WTC11 (cell line): ENCODE results near the gene TGFBRAP1. TPM values are rescaled to one million over a fixed set of nuclear protein-coding genes. Genes with fewer than 3 reads are reported as not detected.

ENCODE experiments used
- ATAC-seq: fragments of 200-7000 bp; cut with Tn5 transposase; 2 replicates; pipeline ENCODE4 v1.10.0; 2021; ENCODE audit warnings: mild to moderate bottlenecking, moderate library complexity
- CTCF ChIA-PET: fragments of 300-600 bp; sonication (Branson Sonifier 250); formaldehyde crosslinking; loops from one replicate; lab custom pipeline; 2021; ENCODE audit warnings: antibody characterized with exemption; lab: Charles Lee
- POLR2A ChIA-PET: fragments of 350-600 bp; sonication (Branson Sonifier 250); formaldehyde crosslinking; loops from one replicate; lab custom pipeline; 2021; ENCODE audit warnings: antibody characterized with exemption; lab: Charles Lee
- DNase-seq: peaks from one replicate; pipeline ENCODE4 v3.0.0; 2021; ENCODE audit warnings: low spot score
- H3K27ac Mint-ChIP-seq: 2 replicates; pipeline ENCODE4 v1.8.0; 2021; ENCODE audit warnings: mixed read lengths
- H3K27me3 Mint-ChIP-seq: 2 replicates; pipeline ENCODE4 v1.8.0; 2021; ENCODE audit warnings: low read depth, mild to moderate bottlenecking, moderate library complexity, mixed read lengths
- H3K36me3 Mint-ChIP-seq: 2 replicates; pipeline ENCODE4 v1.8.0; 2021; ENCODE audit warnings: mixed read lengths
- H3K4me1 Mint-ChIP-seq: 2 replicates; pipeline ENCODE4 v1.8.0; 2022; ENCODE audit warnings: mixed read lengths
- H3K4me3 Mint-ChIP-seq: 2 replicates; pipeline ENCODE4 v1.8.0; 2021; ENCODE audit warnings: mild to moderate bottlenecking, moderate library complexity, mixed read lengths
- H3K9me3 Mint-ChIP-seq: 2 replicates; pipeline ENCODE4 v1.8.0; 2021; ENCODE audit warnings: mixed read lengths
- AFF4 ChIP-seq: sonication (generic); formaldehyde crosslinking; IDR thresholded peaks from 2 replicates; pipeline ENCODE4 v1.8.1; 2023; ENCODE audit warnings: mild to moderate bottlenecking, missing genetic modification reagents, borderline replicate concordance
- ATF3 ChIP-seq: sonication (generic); formaldehyde crosslinking; conservative IDR thresholded peaks from 2 replicates; pipeline ENCODE4 v1.8.1; 2022; ENCODE audit warnings: mild to moderate bottlenecking, missing genetic modification reagents
- E2F5 ChIP-seq: sonication (generic); formaldehyde crosslinking; IDR thresholded peaks from 2 replicates; pipeline ENCODE4 v1.8.1; 2022; ENCODE audit warnings: mild to moderate bottlenecking, moderate library complexity, missing genetic modification reagents
- ELF4 ChIP-seq: sonication (generic); formaldehyde crosslinking; IDR thresholded peaks from 2 replicates; pipeline ENCODE4 v1.8.1; 2022; ENCODE audit warnings: low read depth, mild to moderate bottlenecking, moderate library complexity, missing genetic modification reagents
- FOXJ3 ChIP-seq: sonication (generic); formaldehyde crosslinking; IDR thresholded peaks from 2 replicates; pipeline ENCODE4 v1.9.0; 2021; ENCODE audit warnings: missing genetic modification reagents, mild to moderate bottlenecking, borderline replicate concordance
- FOXP4 ChIP-seq: sonication (generic); formaldehyde crosslinking; IDR thresholded peaks from 2 replicates; pipeline ENCODE4 v1.8.0; 2022; ENCODE audit warnings: mild to moderate bottlenecking, missing genetic modification reagents
- GTF2I ChIP-seq: fragments of 250-450 bp; sonication (Bioruptor Pico); conservative IDR thresholded peaks from 2 replicates; pipeline ENCODE4 v1.4.0; 2021; ENCODE audit warnings: mild to moderate bottlenecking
- IRF1 ChIP-seq: sonication (generic); formaldehyde crosslinking; IDR thresholded peaks from 2 replicates; pipeline ENCODE4 v1.8.0; 2023; ENCODE audit warnings: missing genetic modification reagents
- JAZF1 ChIP-seq: fragments of 250-450 bp; sonication (Bioruptor Pico); IDR thresholded peaks from 2 replicates; pipeline ENCODE4 v1.9.0; 2021; ENCODE audit warnings: moderate library complexity, mild to moderate bottlenecking, inconsistent platforms
- OVOL2 ChIP-seq: fragments of 250-450 bp; sonication (Bioruptor Pico); IDR thresholded peaks from 2 replicates; pipeline ENCODE4 v1.9.0; 2021; ENCODE audit warnings: mild to moderate bottlenecking, borderline replicate concordance
- SMAD3 ChIP-seq: sonication (generic); formaldehyde crosslinking; IDR thresholded peaks from 2 replicates; pipeline ENCODE4 v1.8.0; 2022; ENCODE audit warnings: missing genetic modification reagents, mild to moderate bottlenecking, borderline replicate concordance
- SOX15 ChIP-seq: fragments of 250-450 bp; sonication (Bioruptor Pico); IDR thresholded peaks from 2 replicates; pipeline ENCODE4 v1.9.0; 2021; ENCODE audit warnings: mild to moderate bottlenecking
- TEAD1 ChIP-seq: sonication (generic); formaldehyde crosslinking; IDR thresholded peaks from 2 replicates; pipeline ENCODE4 v1.8.0; 2022; ENCODE audit warnings: mild to moderate bottlenecking, missing genetic modification reagents
- TP53 ChIP-seq: sonication (generic); formaldehyde crosslinking; IDR thresholded peaks from 2 replicates; pipeline ENCODE4 v1.8.1; 2023; ENCODE audit warnings: mild to moderate bottlenecking, missing genetic modification reagents
- ZNF317 ChIP-seq: sonication (generic); formaldehyde crosslinking; IDR thresholded peaks from 2 replicates; pipeline ENCODE4 v1.8.1; 2023; ENCODE audit warnings: low read depth, mild to moderate bottlenecking, moderate library complexity, missing genetic modification reagents, borderline replicate concordance
- ZNF396 ChIP-seq: fragments of 250-450 bp; sonication (Bioruptor Pico); IDR thresholded peaks from 2 replicates; pipeline ENCODE4 v1.8.0; 2021; ENCODE audit warnings: mild to moderate bottlenecking, moderate library complexity, borderline replicate concordance
- ZNF671 ChIP-seq: fragments of 250-450 bp; sonication (Bioruptor Pico); IDR thresholded peaks from 2 replicates; pipeline ENCODE4 v1.8.0; 2021; ENCODE audit warnings: mild to moderate bottlenecking
- total RNA-seq: library from RNA; stranded (reverse); gene quantifications from 3 replicates; pipeline ENCODE4 v1.2.3, GENCODE V29; 2021
- TF ChIP-seq, protein P1 (sequence below): fragments of 250-450 bp; sonication (Bioruptor Pico); IDR thresholded peaks from 2 replicates; pipeline ENCODE4 v1.9.0; 2021; ENCODE audit warnings: mild to moderate bottlenecking

TGFBRAP1 gene
- total RNA-seq, 1 experiment from 2014 or later = 16.3 TPM

DNA sequence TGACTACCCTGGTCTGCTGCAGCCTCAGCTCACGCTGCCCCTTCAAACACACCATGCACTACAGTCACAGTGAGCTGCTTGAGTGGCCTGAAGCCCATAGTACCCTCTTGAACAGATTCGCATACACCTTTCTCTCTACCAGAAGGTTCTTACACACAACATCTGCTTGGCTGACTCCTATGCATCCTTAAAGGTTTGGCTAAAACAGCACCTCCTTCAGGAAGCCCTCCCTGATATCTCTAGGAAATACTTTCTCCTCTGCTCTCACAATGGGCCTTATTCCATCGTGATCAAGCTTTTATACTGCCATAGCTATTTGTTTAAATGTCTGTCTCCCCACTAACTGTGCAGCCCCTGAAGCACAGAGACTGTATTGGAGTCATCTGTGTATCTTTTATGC lies 31.5 kb downstream of the TGFBRAP1 start:
- Mint-ChIP-seq H3K27ac (no peak overlapping the region), H3K9me3 (no peaks in the 10 kb centered on the region), H3K27me3 (no peaks in the 10 kb centered on the region), H3K4me3 (no peak overlapping the region), H3K4me1 (no peaks in the 10 kb centered on the region), H3K36me3 (peaks cover 32% of the 10 kb centered on the region)
- ATAC-seq (no peak), DNase-seq (no peak)
- no peak for TF ChIP-seq AFF4 (CRISPR knock-in tag)
- TF ChIP-seq TEAD1 (CRISPR knock-in tag) = no peak
- TF ChIP-seq ELF4 (CRISPR knock-in tag) = no peak
- TF ChIP-seq GTF2I (CRISPR knock-in tag) = no peak
- CTCF ChIA-PET = interaction anchor here (1.0 to 1.5 kb wide), 2 partner anchors 10 to 13 kb away, joined by 3 to 5 read pairs; no protein-coding TSS in a partner anchor
- POLR2A ChIA-PET = no interaction called here

DNA sequence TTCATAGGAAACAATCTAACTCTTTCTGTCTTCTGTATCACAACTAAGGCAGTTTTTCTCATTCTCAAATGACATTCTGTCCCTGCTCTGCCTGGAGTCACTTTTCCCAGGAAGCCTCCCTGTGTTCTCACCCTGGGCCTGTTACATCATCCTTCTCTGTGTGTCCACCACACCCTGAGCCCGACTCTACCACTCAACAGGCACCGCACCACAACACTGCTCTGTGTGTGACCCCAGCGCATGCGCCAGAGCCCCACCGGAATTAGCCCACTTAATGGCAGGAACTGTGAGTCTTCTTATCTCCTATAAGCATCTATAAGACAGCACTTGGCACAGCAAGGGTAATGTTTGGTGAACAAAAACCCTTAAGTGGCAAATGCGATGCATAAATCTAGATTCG lies 32.3 kb downstream of the TGFBRAP1 start:
- Mint-ChIP-seq H3K4me3 (no peak overlapping the region), H3K27ac (no peak overlapping the region), H3K9me3 (no peaks in the 10 kb centered on the region), H3K27me3 (no peaks in the 10 kb centered on the region), H3K36me3 (peaks cover 32% of the 10 kb centered on the region), H3K4me1 (no peaks in the 10 kb centered on the region)
- CTCF ChIA-PET = interaction anchor here (1.0 kb wide), 1 partner anchor 9 kb away, joined by 3 read pairs; no protein-coding TSS in a partner anchor
- POLR2A ChIA-PET = no interaction called here
- DNase-seq (no peak), ATAC-seq (no peak)
- TF ChIP-seq ZNF317 = no peak
- no peak for TF ChIP-seq IRF1 (CRISPR knock-in tag)
- no peak for TF ChIP-seq ZNF396 (CRISPR knock-in tag)
- no peak for TF ChIP-seq JAZF1
- TF ChIP-seq FOXP4 (CRISPR knock-in tag) = no peak
- TF ChIP-seq SMAD3 (CRISPR knock-in tag) = no peak
- TF ChIP-seq TP53 (CRISPR knock-in tag) = no peak

DNA sequence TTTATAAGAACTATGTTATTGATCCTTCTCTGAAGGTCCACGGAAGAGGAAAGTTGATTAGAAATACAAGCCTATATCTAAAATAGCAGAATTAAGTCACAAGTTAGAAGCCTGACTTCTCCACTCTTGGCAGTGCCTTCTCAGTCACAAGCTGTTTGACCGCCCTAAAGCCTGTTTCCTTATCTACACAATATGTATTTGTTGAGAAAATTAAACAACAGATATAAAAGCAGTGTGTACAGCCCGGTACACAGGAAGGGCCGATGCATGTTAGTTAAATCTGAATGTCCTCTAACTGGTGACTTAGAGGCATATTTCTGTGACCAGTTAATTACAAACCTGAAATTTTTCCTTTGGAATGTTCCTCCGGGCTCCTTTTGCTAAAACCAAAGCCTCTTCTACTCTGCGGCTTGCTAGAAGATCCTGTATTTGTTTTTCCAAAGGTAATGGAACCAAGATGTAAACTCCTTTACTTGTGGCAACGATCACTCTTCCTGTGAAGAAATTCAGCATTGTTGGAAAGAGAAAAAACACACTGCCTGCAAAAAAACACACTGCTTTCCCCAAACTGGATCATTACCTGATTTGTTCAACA lies 33.4 kb downstream of the TGFBRAP1 start:
- H3K9me3 Mint-ChIP-seq = no peaks in the 10 kb centered on the region
- TF ChIP-seq SOX15 (CRISPR knock-in tag) (no peak), ATF3 (CRISPR knock-in tag) (no peak), E2F5 (CRISPR knock-in tag) (no peak), OVOL2 (CRISPR knock-in tag) (no peak), ZNF671 (CRISPR knock-in tag) (no peak), FOXJ3 (CRISPR knock-in tag) (no peak)
- TF ChIP-seq, protein P1, sequence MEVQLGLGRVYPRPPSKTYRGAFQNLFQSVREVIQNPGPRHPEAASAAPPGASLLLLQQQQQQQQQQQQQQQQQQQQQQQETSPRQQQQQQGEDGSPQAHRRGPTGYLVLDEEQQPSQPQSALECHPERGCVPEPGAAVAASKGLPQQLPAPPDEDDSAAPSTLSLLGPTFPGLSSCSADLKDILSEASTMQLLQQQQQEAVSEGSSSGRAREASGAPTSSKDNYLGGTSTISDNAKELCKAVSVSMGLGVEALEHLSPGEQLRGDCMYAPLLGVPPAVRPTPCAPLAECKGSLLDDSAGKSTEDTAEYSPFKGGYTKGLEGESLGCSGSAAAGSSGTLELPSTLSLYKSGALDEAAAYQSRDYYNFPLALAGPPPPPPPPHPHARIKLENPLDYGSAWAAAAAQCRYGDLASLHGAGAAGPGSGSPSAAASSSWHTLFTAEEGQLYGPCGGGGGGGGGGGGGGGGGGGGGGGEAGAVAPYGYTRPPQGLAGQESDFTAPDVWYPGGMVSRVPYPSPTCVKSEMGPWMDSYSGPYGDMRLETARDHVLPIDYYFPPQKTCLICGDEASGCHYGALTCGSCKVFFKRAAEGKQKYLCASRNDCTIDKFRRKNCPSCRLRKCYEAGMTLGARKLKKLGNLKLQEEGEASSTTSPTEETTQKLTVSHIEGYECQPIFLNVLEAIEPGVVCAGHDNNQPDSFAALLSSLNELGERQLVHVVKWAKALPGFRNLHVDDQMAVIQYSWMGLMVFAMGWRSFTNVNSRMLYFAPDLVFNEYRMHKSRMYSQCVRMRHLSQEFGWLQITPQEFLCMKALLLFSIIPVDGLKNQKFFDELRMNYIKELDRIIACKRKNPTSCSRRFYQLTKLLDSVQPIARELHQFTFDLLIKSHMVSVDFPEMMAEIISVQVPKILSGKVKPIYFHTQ (CRISPR knock-in tag) = no peak
- H3K4me1 Mint-ChIP-seq = no peaks in the 10 kb centered on the region
- H3K27ac Mint-ChIP-seq = no peak overlapping the region
- POLR2A ChIA-PET = no interaction called here
- no peaks in the 10 kb centered on the region for H3K27me3 Mint-ChIP-seq
- DNase-seq (no peak), ATAC-seq (no peak)
- no peak overlapping the region for H3K4me3 Mint-ChIP-seq
- peaks cover 42% of the 10 kb centered on the region for H3K36me3 Mint-ChIP-seq
- CTCF ChIA-PET = interaction anchor here (2.3 kb wide), 1 partner anchor 58 kb away, joined by 9 read pairs; no protein-coding TSS in a partner anchor
